ENCODE results near the gene PCDHGA1.

The PCDHGA1 gene

GRCh38 chr5:141512390-141512910 is 182.1 kb downstream of the PCDHGA1 start:
- peak; percentile 91 for TF ChIP-seq CTCF (IDR thresholded peaks at IDR 0.05; ENCODE audit: borderline replicate concordance, insufficient read depth, low read depth, low read length)
- H3K4me3 ChIP-seq (ENCODE audit: low read depth, low read length) = peak overlapping the region; percentile 27

- TF ChIP-seq CTCF (IDR thresholded peaks at IDR 0.05; ENCODE audit: borderline replicate concordance, insufficient read depth, low read depth, low read length) = no peak
- H3K4me3 ChIP-seq (ENCODE audit: low read depth, low read length) = peak overlapping the region; percentile 50
Observed at GRCh38 chr5:141512911-141513626, 182.8 kb downstream of the PCDHGA1 start.

GRCh38 chr5:141513627-141514329 is 183.5 kb downstream of the PCDHGA1 start:
- no peak for TF ChIP-seq CTCF (IDR thresholded peaks at IDR 0.05; ENCODE audit: borderline replicate concordance, insufficient read depth, low read depth, low read length)
- peak overlapping the region; percentile 50 for H3K4me3 ChIP-seq (ENCODE audit: low read depth, low read length)

GRCh38 chr5:141514330-141515133 is 184.2 kb downstream of the PCDHGA1 start:
- H3K4me3 ChIP-seq (ENCODE audit: low read depth, low read length) = no peak overlapping the region
- TF ChIP-seq CTCF (IDR thresholded peaks at IDR 0.05; ENCODE audit: borderline replicate concordance, insufficient read depth, low read depth, low read length) = no peak

- H3K4me3 ChIP-seq (ENCODE audit: low read depth, low read length) = no peak overlapping the region
- no peak for TF ChIP-seq CTCF (IDR thresholded peaks at IDR 0.05; ENCODE audit: borderline replicate concordance, insufficient read depth, low read depth, low read length)
Observed at GRCh38 chr5:141515141-141515540, 184.8 kb downstream of the PCDHGA1 start.

GRCh38 chr5:141515946-141516671 is 185.8 kb downstream of the PCDHGA1 start:
- H3K4me3 ChIP-seq (ENCODE audit: low read depth, low read length) = no peak overlapping the region
- no peak for TF ChIP-seq CTCF (IDR thresholded peaks at IDR 0.05; ENCODE audit: borderline replicate concordance, insufficient read depth, low read depth, low read length)

All from GM12875 (cell line).